ENCODE measurements around the gene ZNF14. TPM values are rescaled to one million over a fixed set of nuclear protein-coding genes. Genes with fewer than 3 reads are reported as not detected.

Gene ZNF14
- total and polyA plus RNA-seq, 12 donors = 2.7 to 8.5 (median 4.2) TPM

DNA sequence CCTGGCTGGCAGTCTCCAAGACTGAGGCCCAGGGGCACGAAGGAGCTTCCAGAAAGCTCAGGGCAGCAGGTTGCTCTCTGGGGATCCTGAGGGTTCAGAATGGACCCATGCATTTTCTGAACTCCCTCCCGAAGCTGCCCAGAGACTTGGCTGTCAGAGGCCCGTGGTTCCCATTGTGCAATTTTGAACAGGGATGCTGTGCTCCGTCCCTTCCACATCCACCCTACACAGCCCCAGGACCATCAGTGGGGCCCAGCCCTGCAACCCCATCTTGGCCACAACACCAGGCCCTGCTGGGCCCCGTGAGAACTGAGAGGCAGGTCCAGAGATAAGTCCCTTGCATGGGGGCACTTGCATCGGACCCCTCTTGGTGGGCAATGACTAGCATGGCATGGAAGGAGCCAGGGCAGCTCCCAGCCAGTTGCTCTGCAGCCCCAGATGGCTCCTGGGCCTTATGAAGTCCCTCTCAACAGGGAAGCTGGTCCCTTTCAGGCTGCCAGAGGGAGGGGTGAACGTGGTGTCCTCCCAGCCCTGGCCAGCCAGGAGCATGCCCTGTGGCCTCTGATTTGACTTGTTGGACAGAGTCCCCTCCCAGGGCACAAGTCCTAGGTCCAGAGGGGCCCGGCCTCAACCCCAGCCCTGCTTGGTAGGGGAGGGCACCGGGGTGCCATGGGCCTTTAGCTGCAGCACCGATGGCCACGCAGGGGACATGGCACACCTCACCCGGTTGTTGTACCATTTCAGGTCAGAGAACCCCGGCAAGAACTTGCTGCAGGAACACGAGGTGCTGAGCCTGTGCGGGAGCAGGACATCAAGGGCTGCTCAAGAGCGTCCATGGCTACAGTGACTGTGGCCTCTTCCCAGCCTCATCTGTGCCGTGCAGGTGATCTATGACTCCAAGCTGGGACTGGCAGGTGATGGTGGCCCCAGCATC is 17.3 kb upstream of the ZNF14 start:
- 83 to 92% (median 87%) methylated on average over 6 to 17 of the region's 17 CpGs for WGBS, 4 donors
- no peaks in the 10 kb centered on the region for H3K4me1 ChIP-seq (replicated peaks in 1 of 2)
- H3K36me3 ChIP-seq (replicated peaks in 1 of 2) = no peaks in the 10 kb centered on the region
- no peaks in the 10 kb centered on the region for H3K27me3 ChIP-seq
- no peak for TF ChIP-seq POLR2A (IDR thresholded peaks at IDR 0.05)
- TF ChIP-seq, protein P1, sequence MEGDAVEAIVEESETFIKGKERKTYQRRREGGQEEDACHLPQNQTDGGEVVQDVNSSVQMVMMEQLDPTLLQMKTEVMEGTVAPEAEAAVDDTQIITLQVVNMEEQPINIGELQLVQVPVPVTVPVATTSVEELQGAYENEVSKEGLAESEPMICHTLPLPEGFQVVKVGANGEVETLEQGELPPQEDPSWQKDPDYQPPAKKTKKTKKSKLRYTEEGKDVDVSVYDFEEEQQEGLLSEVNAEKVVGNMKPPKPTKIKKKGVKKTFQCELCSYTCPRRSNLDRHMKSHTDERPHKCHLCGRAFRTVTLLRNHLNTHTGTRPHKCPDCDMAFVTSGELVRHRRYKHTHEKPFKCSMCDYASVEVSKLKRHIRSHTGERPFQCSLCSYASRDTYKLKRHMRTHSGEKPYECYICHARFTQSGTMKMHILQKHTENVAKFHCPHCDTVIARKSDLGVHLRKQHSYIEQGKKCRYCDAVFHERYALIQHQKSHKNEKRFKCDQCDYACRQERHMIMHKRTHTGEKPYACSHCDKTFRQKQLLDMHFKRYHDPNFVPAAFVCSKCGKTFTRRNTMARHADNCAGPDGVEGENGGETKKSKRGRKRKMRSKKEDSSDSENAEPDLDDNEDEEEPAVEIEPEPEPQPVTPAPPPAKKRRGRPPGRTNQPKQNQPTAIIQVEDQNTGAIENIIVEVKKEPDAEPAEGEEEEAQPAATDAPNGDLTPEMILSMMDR (IDR thresholded peaks at IDR 0.05) = no peak
- DNase-seq = peak in 1 of 7 donors; percentile 39
- H3K9me3 ChIP-seq (replicated peaks in 1 of 3) = no peaks in the 10 kb centered on the region
- intact Hi-C loops (cut with DNase I) = no loop called here
- H3K4me3 ChIP-seq = no peak overlapping the region
- no peak overlapping the region for H3K27ac ChIP-seq

GRCh38 chr19:19749117-19749907 is 16.4 kb upstream of the ZNF14 start:
- 74 to 84% (median 83%) methylated on average over 7 to 13 of the region's 13 CpGs for WGBS, 4 donors
- no peaks in the 10 kb centered on the region for H3K36me3 ChIP-seq (replicated peaks in 1 of 2)
- intact Hi-C loops (cut with DNase I) = no loop called here
- no peak overlapping the region for H3K4me3 ChIP-seq
- peak in 1 of 7 donors; percentile 33 for DNase-seq
- H3K4me1 ChIP-seq (replicated peaks in 1 of 2) = no peaks in the 10 kb centered on the region
- TF ChIP-seq, protein P1 (IDR thresholded peaks at IDR 0.05) = no peak
- TF ChIP-seq POLR2A (IDR thresholded peaks at IDR 0.05) = no peak
- H3K27ac ChIP-seq = no peak overlapping the region
- H3K27me3 ChIP-seq = no peaks in the 10 kb centered on the region
- no peaks in the 10 kb centered on the region for H3K9me3 ChIP-seq (replicated peaks in 1 of 3)

GRCh38 chr19:19748249-19748938 is 15.5 kb upstream of the ZNF14 start:
- no peaks in the 10 kb centered on the region for H3K36me3 ChIP-seq (replicated peaks in 1 of 2)
- DNase-seq = peak in 1 of 7 donors; percentile 17
- no peak for TF ChIP-seq POLR2A (IDR thresholded peaks at IDR 0.05)
- TF ChIP-seq, protein P1 (IDR thresholded peaks at IDR 0.05) = no peak
- H3K27ac ChIP-seq = no peak overlapping the region
- no peaks in the 10 kb centered on the region for H3K4me1 ChIP-seq (replicated peaks in 1 of 2)
- 85 to 88% (median 87%) methylated on average over 4 to 9 of the region's 9 CpGs for WGBS, 4 donors
- H3K9me3 ChIP-seq (replicated peaks in 1 of 3) = no peaks in the 10 kb centered on the region
- H3K4me3 ChIP-seq = no peak overlapping the region
- no peaks in the 10 kb centered on the region for H3K27me3 ChIP-seq
- intact Hi-C loops (cut with DNase I) = no loop called here

Measured in adrenal gland (tissue), 12 donors.